Fibroblast of lung (primary cell): ENCODE results near the gene BPTF. TPM values are rescaled to one million over a fixed set of nuclear protein-coding genes. Genes with fewer than 3 reads are reported as not detected.
"Not testable (repeated sequence)": the region's sequence is repeated elsewhere in the genome, so short reads cannot be mapped to it uniquely, and the experiment has no call there.

Experiments used
- DNase-seq, 2 donors: peaks; one replicate each; pipeline versions ENCODE4 v3.0.0 to v3.0.0-alpha.2; 2010; ENCODE audit warnings: low read depth in 2 of 2
- H2AFZ ChIP-seq: 2 replicates; pipeline ENCODE4 v1.5.1; 2012; ENCODE audit warnings: low read length, control low read depth, inconsistent platforms
- H3K27ac ChIP-seq: 2 replicates; pipeline ENCODE4 v1.5.1; 2011; ENCODE audit warnings: low read length, control low read depth; ENCODE audit not compliant: insufficient read depth
- H3K27me3 ChIP-seq: 2 replicates; pipeline ENCODE4 v1.5.1; 2011; ENCODE audit warnings: mild to moderate bottlenecking, low read length; ENCODE audit not compliant: control insufficient read depth, insufficient read depth
- H3K36me3 ChIP-seq: 2 replicates; pipeline ENCODE4 v1.5.1; 2011; ENCODE audit warnings: low read length; ENCODE audit not compliant: control insufficient read depth, insufficient read depth
- H3K4me1 ChIP-seq: 2 replicates; pipeline ENCODE4 v1.5.1; 2011; ENCODE audit warnings: low read length; ENCODE audit not compliant: control insufficient read depth, insufficient read depth; ENCODE audit errors: extremely low read depth
- H3K4me2 ChIP-seq: 2 replicates; pipeline ENCODE4 v1.5.1; 2011; ENCODE audit warnings: low read length, control low read depth; ENCODE audit not compliant: insufficient read depth; ENCODE audit errors: extremely low read depth
- H3K4me3 ChIP-seq, 4 experiments: fragments of 200-600 bp in 1 of 4; sonication (generic) in 1 of 4; replicated peaks in 1 of 4; 2 replicates each; pipeline ENCODE4 v1.5.1; 2011 to 2016; ENCODE audit warnings: low read length in 4 of 4, low read depth in 3 of 4, mild to moderate bottlenecking in 3 of 4, control low read depth in 2 of 4, inconsistent platforms in 1 of 4, mixed read lengths in 1 of 4; ENCODE audit not compliant: insufficient read depth in 1 of 4; ENCODE audit errors: control extremely low read depth in 1 of 4
- H3K79me2 ChIP-seq: 2 replicates; pipeline ENCODE4 v1.5.1; 2012; ENCODE audit warnings: mild to moderate bottlenecking, low read length, inconsistent platforms; ENCODE audit not compliant: control insufficient read depth, insufficient read depth
- H3K9ac ChIP-seq: 2 replicates; pipeline ENCODE4 v1.5.1; 2011; ENCODE audit warnings: mild to moderate bottlenecking, low read length, control low read depth; ENCODE audit not compliant: insufficient read depth
- H3K9me3 ChIP-seq: 2 replicates; pipeline ENCODE4 v1.5.1; 2012; ENCODE audit warnings: low read depth, low read length; ENCODE audit not compliant: control insufficient read depth, insufficient read depth
- H4K20me1 ChIP-seq: 2 replicates; pipeline ENCODE4 v1.5.1; 2011; ENCODE audit warnings: low read length; ENCODE audit not compliant: control insufficient read depth, insufficient read depth; ENCODE audit errors: extremely low read depth
- EZH2 ChIP-seq: IDR thresholded peaks from 2 replicates; pipeline ENCODE4 v1.5.1; 2012; ENCODE audit warnings: low read length, control low read depth, mild to moderate bottlenecking; ENCODE audit errors: missing control alignments
- polyA plus RNA-seq, 2 donors: library from polyadenylated mRNA; depleted of rRNA in 1 of 2; stranded (reverse) in 1 of 2; unstranded in 1 of 2; fragments of >200 nt; gene quantifications; 2 replicates each; pipeline ENCODE4 v1.2.1, GENCODE V29; 2011 to 2012; ENCODE audit warnings: missing spikeins in 1 of 2
- total RNA-seq: library from RNA; depleted of rRNA; stranded (reverse); fragments of >200 nt; gene quantifications from 2 replicates; pipeline ENCODE4 v1.2.1, GENCODE V29; 2014
- TF ChIP-seq, protein P1 (sequence below), 2 donors: IDR thresholded peaks in 1 of 2; conservative IDR thresholded peaks in 1 of 2; 1 replicate in 1 of 2; 2 replicates in 1 of 2; pipeline ENCODE4 v1.5.1; 2011 to 2012; ENCODE audit warnings: low read length in 2 of 2, control low read depth in 1 of 2, inconsistent platforms in 1 of 2, low read depth in 1 of 2, mild to moderate bottlenecking in 1 of 2

Gene BPTF
- total and polyA plus RNA-seq, 2 donors (not counting 1 experiment from before 2014, with no cell fraction given): 35.8 to 38.6 TPM

GRCh38 chr17:67970783-67971182 lies 145.5 kb downstream of the BPTF start:
- H3K4me3 ChIP-seq: no peak overlapping the region
- H3K9ac ChIP-seq: no peak overlapping the region
- DNase-seq: no peak
- H3K27me3 ChIP-seq: no peaks in the 10 kb centered on the region
- H2AFZ ChIP-seq: no peak overlapping the region
- no peaks in the 10 kb centered on the region for H4K20me1 ChIP-seq
- TF ChIP-seq, protein P1, sequence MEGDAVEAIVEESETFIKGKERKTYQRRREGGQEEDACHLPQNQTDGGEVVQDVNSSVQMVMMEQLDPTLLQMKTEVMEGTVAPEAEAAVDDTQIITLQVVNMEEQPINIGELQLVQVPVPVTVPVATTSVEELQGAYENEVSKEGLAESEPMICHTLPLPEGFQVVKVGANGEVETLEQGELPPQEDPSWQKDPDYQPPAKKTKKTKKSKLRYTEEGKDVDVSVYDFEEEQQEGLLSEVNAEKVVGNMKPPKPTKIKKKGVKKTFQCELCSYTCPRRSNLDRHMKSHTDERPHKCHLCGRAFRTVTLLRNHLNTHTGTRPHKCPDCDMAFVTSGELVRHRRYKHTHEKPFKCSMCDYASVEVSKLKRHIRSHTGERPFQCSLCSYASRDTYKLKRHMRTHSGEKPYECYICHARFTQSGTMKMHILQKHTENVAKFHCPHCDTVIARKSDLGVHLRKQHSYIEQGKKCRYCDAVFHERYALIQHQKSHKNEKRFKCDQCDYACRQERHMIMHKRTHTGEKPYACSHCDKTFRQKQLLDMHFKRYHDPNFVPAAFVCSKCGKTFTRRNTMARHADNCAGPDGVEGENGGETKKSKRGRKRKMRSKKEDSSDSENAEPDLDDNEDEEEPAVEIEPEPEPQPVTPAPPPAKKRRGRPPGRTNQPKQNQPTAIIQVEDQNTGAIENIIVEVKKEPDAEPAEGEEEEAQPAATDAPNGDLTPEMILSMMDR (conservative IDR thresholded peaks at IDR 0.05 in 1 of 2, IDR thresholded peaks at IDR 0.05 in 1 of 2; ENCODE audit: low read depth in 1 of 2, low read length in 2 of 2): no peak
- TF ChIP-seq EZH2: no peak
- H3K79me2 ChIP-seq: no peaks in the 10 kb centered on the region
- no peak overlapping the region for H3K4me2 ChIP-seq
- peaks cover 5% of the 10 kb centered on the region for H3K36me3 ChIP-seq
- no peak overlapping the region for H3K27ac ChIP-seq
- H3K4me1 ChIP-seq: no peaks in the 10 kb centered on the region
- no peaks in the 10 kb centered on the region for H3K9me3 ChIP-seq

DNA sequence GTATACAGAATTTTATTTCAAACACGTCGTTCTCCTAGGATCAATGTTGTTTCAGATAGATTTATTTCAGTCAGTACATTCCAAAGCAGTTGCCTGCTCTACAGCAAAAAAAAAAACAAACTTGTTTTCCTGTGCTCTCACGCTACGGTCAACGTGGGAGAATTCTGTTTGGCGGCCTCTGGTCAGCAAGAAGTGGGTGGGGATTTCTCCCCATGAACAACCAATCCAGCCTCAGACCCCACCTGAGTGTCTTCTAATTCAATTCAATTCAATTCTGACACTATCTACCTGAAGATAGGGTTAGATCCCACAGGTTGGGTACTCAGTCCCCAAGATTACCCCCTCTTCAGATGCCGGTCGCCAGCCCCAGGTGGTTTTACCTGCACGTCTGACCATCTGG lies 148.9 kb downstream of the BPTF start:
- no peak overlapping the region for H3K27ac ChIP-seq
- no peaks in the 10 kb centered on the region for H3K27me3 ChIP-seq
- no peaks in the 10 kb centered on the region for H3K9me3 ChIP-seq
- no peaks in the 10 kb centered on the region for H3K4me1 ChIP-seq
- H2AFZ ChIP-seq: no peak overlapping the region
- H3K4me3 ChIP-seq: no peak overlapping the region
- no peak overlapping the region for H3K9ac ChIP-seq
- H3K36me3 ChIP-seq: peaks cover 3% of the 10 kb centered on the region
- H3K79me2 ChIP-seq: no peaks in the 10 kb centered on the region
- TF ChIP-seq, protein P1 (conservative IDR thresholded peaks at IDR 0.05 in 1 of 2, IDR thresholded peaks at IDR 0.05 in 1 of 2; ENCODE audit: low read depth in 1 of 2, low read length in 2 of 2): no peak
- no peak for TF ChIP-seq EZH2
- DNase-seq: no peak
- H3K4me2 ChIP-seq: no peak overlapping the region
- no peaks in the 10 kb centered on the region for H4K20me1 ChIP-seq

GRCh38 chr17:67974598-67975066 lies 149.3 kb downstream of the BPTF start:
- H3K4me1 ChIP-seq: no peaks in the 10 kb centered on the region
- no peak overlapping the region for H3K4me2 ChIP-seq
- TF ChIP-seq EZH2: no peak
- TF ChIP-seq, protein P1 (conservative IDR thresholded peaks at IDR 0.05 in 1 of 2, IDR thresholded peaks at IDR 0.05 in 1 of 2; ENCODE audit: low read depth in 1 of 2, low read length in 2 of 2): no peak
- H2AFZ ChIP-seq: no peak overlapping the region
- H4K20me1 ChIP-seq: no peaks in the 10 kb centered on the region
- H3K27me3 ChIP-seq: no peaks in the 10 kb centered on the region
- H3K36me3 ChIP-seq: peaks cover 3% of the 10 kb centered on the region
- H3K79me2 ChIP-seq: no peaks in the 10 kb centered on the region
- DNase-seq: no peak
- no peak overlapping the region for H3K9ac ChIP-seq
- no peak overlapping the region for H3K4me3 ChIP-seq
- no peak overlapping the region for H3K27ac ChIP-seq
- H3K9me3 ChIP-seq: no peaks in the 10 kb centered on the region

DNA sequence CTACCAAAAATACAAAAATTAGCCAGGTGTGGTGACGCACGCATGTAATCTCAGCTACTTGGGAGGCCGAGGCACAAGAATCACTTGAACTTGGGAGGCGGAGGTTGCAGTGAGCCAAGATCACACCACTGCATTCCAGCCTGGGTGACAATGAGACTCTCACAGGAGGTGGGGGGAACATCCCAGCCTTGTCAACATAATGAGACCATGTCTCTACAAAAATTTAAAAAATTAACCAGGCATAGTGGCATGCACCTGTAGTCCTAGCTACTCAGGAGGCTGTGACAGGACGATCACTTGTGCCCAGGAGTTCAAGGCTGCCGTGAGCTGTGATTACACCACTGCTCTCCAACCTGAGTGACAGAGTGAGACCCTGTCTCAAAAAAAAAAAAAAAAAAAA lies 151.0 kb downstream of the BPTF start:
- H3K4me2 ChIP-seq, H3K4me1 ChIP-seq, H3K27ac ChIP-seq, H3K79me2 ChIP-seq, H3K9ac ChIP-seq, H2AFZ ChIP-seq, H4K20me1 ChIP-seq, H3K4me3 ChIP-seq, H3K27me3 ChIP-seq, H3K36me3 ChIP-seq, H3K9me3 ChIP-seq, DNase-seq: not testable (repeated sequence)
